ENCODE data around the gene OR6M1.

The OR6M1 gene

GRCh38 chr11:123775715-123776549 lies 30.2 kb downstream of the OR6M1 start:
- DNase-seq (ENCODE audit: low read depth), result no peak

DNA sequence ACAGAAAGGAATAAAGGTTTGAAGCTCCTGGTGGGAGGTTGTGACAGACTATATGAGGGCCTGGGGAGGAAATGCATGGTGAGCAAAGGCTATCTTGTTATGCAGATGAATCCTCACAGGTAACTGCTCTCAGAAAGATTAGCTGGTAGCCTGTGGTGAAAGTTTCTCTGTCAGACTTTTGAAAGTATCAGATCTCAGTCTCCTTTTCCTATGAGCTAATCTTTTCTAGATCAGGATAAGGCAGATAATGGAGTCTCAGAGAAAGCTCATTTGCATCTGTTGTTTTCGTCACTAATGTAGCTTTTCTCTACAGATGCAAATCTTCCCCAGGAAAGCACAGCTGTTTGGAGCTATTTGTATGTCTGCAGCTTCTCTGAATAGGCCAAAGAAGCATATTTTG lies 30.9 kb downstream of the OR6M1 start:
- no peak for DNase-seq (ENCODE audit: low read depth)

DNA sequence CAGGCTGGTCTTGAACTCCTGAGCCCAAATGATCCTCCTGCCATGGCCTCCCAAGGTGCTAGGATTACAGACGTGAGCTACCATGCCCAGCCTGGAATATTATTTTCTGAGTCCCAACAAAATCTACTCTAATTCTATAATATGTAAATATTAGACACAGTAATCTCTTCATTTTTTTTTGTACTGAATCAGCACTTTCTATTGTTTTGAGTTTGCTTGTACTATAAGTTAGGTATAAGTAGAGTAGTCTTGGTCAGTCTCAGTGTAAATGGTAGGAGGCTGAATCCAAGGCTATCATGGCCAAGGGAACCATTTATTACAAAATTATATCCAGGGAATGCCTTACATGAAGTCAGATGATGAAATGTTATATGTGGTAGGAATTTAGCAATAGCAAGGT lies 32.2 kb downstream of the OR6M1 start:
- no peak for DNase-seq (ENCODE audit: low read depth)

DNA sequence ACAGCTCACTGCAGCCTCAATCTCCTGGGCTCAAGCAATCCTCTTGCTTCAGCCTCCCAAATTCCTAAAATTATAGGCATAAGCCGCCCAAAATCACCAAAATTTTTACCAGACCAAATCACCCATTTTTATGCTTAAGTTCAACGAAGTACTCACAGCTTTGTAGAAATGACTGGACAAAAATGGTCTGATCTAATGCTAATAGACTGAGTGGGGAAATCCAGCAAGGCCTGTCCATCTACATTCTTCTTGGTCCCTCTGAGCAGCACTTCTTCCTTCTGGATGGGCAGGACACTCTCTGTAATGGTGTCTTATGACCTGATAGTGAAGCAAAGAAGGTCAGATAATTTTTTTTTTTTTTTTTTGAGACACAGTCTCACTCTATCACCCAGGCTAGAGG lies 33.1 kb downstream of the OR6M1 start:
- DNase-seq (ENCODE audit: low read depth), result no peak

GRCh38 chr11:123771664-123772063 lies 34.5 kb downstream of the OR6M1 start:
- DNase-seq (ENCODE audit: low read depth), result no peak

DNA sequence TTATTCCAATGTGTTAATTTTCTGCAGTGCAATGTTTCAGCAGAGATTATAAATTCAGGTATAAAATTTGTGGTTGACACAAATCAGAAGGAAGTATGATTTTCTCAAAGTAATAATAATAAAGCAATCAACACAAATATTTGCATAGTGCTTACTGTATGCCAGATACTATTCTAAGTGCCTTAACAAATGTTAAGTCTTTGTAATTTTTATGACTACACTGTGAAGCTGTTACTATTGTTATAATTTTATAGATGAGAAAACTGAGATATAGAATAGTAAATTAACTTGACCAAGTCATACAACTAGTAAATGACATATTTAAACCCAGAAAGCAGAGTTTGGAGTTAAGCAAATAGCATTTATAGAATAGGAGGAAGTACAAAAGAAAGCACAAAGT lies 35.4 kb downstream of the OR6M1 start:
- DNase-seq (ENCODE audit: low read depth), result no peak

DNA sequence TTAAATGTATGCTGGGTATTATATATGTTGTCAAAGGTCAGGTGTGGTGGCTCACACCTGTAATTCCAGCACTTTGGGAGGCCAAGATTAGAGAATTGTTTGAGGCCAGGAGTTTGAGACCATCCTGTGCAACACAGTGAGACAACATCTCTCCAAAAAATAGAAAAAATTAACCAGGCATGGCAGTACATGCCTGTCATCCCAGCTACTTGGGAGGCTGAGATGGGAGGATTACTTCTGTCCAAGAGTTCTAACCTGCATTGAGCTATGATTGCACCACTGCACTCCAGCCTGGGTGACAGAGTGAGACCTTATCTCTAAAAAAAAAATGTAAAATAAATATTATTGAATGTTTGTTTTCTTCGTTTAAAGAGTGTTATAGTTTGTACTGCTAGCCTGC lies 40.5 kb downstream of the OR6M1 start:
- DNase-seq (ENCODE audit: low read depth), result no peak

- DNase-seq (ENCODE audit: low read depth), result no peak
Measured at GRCh38 chr11:123762422-123762821, 43.7 kb downstream of the OR6M1 start.

DNA sequence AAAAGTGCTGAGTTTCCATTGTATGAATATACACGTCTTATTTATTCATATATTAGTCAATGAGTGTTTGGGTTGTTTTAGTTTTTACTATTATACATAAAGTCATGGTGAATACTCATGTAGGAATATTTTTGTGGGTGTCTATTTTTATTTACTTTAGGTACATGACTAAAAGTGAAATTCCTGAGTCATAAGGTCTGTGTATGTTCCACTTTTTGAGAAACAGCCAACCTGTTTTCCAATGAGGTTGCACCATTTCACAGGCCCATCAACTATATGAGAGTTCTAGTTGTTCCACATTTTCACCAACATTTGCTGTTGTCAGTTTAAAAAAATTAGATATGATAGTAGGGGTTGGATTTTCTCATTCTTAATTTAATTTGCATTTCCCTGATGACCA lies 45.3 kb downstream of the OR6M1 start:
- DNase-seq (ENCODE audit: low read depth), result no peak

- DNase-seq (ENCODE audit: low read depth), result no peak
Measured at GRCh38 chr11:123757976-123758375, 48.2 kb downstream of the OR6M1 start.

DNA sequence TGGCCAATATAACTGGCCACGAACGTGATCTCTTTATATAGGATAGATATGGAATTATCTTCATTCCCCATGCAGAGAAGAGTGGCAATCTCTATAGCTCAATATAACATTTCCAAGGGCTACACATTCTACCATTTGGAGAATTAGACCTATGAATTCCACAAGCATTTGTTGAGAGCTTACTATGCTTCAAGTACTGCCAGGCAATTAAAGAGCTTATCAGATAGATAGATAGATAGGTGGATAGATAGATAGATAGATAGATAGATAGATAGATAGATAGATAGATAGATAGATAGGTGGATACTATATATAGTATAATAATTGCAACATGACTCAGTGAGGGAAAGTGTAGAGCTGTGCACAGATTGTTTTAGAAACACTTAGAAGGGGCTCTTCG lies 50.3 kb downstream of the OR6M1 start:
- no peak for DNase-seq (ENCODE audit: low read depth)
